Ishikawa (cell line): ENCODE data around the gene C9orf43.

Source experiments
- CEBPB ChIP-seq: IDR thresholded peaks from 2 replicates; pipeline ENCODE4 v1.6.1; 2012
- CREB1 ChIP-seq: IDR thresholded peaks from 2 replicates; pipeline ENCODE4 v1.6.1; 2012; ENCODE audit warnings: low read depth
- EGR1 ChIP-seq: IDR thresholded peaks from 2 replicates; pipeline ENCODE4 v1.6.1; 2012
- EP300 ChIP-seq: IDR thresholded peaks from 2 replicates; pipeline ENCODE4 v1.6.1; 2012; ENCODE audit warnings: borderline replicate concordance
- FOXM1 ChIP-seq: IDR thresholded peaks from 2 replicates; pipeline ENCODE4 v1.6.1; 2012; ENCODE audit warnings: low read depth, borderline replicate concordance
- MAX ChIP-seq: IDR thresholded peaks from 2 replicates; pipeline ENCODE4 v1.6.1; 2012
- NFIC ChIP-seq: IDR thresholded peaks from 2 replicates; pipeline ENCODE4 v1.6.1; 2012
- RAD21 ChIP-seq: IDR thresholded peaks from 2 replicates; pipeline ENCODE4 v1.6.1; 2012; ENCODE audit warnings: low read depth
- REST ChIP-seq: IDR thresholded peaks from 2 replicates; pipeline ENCODE4 v1.6.1; 2012; ENCODE audit warnings: low read depth, mild to moderate bottlenecking
- TAF1 ChIP-seq: IDR thresholded peaks from 2 replicates; pipeline ENCODE4 v1.6.1; 2012; ENCODE audit warnings: low read depth, mild to moderate bottlenecking
- TCF12 ChIP-seq: IDR thresholded peaks from 2 replicates; pipeline ENCODE4 v1.6.1; 2012; ENCODE audit warnings: low read depth
- YY1 ChIP-seq: IDR thresholded peaks from 2 replicates; pipeline ENCODE4 v1.6.1; 2012; ENCODE audit warnings: low read depth

- TF ChIP-seq FOXM1, result no peak
- no peak for TF ChIP-seq TAF1
- no peak for TF ChIP-seq RAD21
- no peak for TF ChIP-seq MAX
- TF ChIP-seq CREB1, result no peak
- TF ChIP-seq CEBPB, result no peak
- TF ChIP-seq EGR1, result no peak
- TF ChIP-seq NFIC, result no peak
- no peak for TF ChIP-seq EP300
- TF ChIP-seq REST, result no peak
- no peak for TF ChIP-seq YY1
- no peak for TF ChIP-seq TCF12
Observed at GRCh38 chr9:113372059-113372458, 38.5 kb upstream of the C9orf43 start.
